NCI-H446 (cell line): ENCODE results near the gene POLD1.
"Not testable (repeated sequence)": the region's sequence is repeated elsewhere in the genome, so short reads cannot be mapped to it uniquely, and the experiment has no call there.

Experiments
- DNase-seq, 2 experiments: peaks; one replicate each; lab custom pipeline; 2025; lab: John Stamatoyannopoulos, UW

The POLD1 gene

DNA sequence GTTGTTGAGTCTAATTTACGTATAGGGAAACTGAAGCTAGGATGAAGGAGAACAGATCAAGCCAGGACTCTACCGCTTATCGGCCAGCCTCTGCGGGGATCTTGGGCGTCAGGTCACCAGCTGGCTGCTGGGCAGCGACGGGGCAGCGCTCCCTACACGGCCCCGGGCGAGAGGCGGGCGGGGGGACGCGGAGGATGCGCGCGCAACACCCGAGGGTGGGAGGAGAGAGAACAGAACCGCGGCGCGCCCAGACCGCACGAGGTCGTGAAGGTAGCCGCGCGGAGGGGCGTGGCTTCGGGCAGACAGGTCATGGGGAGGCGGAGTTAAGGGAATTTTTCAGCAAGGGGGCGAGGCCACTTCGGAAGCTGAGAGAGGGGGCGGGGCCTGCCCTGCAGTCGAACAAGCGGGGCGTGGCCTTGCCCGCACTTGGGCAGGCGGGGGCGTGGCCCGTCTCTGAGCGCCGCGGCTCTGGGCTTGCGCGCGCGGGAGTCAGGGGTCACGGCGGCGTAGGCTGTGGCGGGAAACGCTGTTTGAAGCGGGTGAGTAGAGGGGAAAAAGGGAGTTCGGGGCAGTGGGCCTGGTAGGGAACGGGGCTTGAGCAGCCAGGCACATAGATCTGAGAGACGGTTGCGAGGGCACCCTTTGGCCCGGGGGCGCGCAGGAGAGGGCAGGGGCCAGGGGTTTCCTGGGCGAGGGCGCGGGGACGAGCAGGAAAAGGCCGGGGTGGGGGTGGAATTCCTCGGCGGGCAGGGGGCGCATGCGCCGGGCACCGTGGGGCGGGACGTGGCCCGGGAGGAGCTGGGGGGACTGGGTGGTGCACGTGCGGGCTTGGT is at the start of gene POLD1:
Gene POLD1, plus strand, starts transcription at position 496 of the 833 bp plus-strand sequence. CDS start 14,505 bp downstream, outside the sequence.
- peak; percentile 90 to 98 for DNase-seq

GRCh38 chr19:50334741-50335421 is 49.3 kb upstream of the POLD1 start:
- DNase-seq: no peak

- DNase-seq: not testable (repeated sequence)
Measured at GRCh38 chr19:50337031-50337430, 47.1 kb upstream of the POLD1 start.

- no peak for DNase-seq
Measured at GRCh38 chr19:50340331-50340730, 43.8 kb upstream of the POLD1 start.

DNA sequence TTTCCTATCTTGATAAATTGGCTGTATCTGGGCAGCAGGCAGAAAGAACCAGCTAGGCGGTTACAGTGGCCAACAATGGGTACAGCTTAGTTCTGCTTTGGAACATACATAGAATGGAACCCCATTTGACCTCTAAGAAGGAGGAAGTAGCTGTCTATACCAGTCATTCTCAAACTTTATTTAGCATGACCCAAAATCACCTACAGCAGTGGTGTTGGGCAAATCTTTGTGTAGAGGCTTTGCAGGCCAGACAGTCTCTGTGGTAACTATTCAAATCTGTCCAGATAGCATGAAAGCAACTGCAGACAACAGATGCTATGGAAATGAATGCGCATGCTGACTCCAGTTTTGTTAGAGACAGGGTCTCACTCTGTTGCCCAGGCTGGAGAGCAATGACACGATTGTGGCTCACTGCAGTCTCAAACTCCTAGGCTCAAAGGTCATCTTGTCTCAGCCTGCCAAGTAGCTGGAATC is 43.0 kb upstream of the POLD1 start:
- DNase-seq: no peak

DNA sequence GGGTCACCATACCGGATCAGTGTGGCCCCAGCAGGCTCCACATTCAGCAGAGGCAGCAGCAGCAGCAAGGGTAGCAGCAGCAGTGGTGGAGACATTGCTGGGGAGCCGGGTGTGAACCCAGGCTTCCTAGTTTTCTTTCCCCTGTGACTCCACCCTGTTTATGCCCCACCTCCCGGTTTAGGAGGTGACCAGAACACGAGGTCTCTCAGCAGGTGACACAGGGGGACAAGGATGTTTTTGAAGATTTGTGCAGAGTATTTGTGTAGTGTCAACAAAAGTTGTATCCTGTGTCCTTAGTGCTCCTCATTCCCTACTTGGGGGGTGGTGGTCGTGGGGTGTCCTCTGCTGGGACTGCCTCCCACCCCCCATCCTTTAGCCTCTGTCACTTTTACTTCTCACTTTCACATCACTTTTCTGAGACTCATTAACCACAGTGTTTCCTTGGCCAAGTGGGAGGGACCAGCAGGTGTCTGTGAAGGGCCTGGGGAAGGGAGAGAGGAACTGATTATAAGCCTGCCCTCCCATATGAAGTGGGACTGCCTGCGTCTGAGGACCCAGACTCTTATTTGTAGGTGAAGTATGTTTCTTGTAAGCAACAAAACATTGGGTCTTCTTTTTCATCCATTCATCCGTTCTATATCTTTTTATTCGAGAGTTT is 39.4 kb upstream of the POLD1 start:
- no peak for DNase-seq

GRCh38 chr19:50347089-50347581 is 37.0 kb upstream of the POLD1 start:
- DNase-seq: not testable (repeated sequence)

DNA sequence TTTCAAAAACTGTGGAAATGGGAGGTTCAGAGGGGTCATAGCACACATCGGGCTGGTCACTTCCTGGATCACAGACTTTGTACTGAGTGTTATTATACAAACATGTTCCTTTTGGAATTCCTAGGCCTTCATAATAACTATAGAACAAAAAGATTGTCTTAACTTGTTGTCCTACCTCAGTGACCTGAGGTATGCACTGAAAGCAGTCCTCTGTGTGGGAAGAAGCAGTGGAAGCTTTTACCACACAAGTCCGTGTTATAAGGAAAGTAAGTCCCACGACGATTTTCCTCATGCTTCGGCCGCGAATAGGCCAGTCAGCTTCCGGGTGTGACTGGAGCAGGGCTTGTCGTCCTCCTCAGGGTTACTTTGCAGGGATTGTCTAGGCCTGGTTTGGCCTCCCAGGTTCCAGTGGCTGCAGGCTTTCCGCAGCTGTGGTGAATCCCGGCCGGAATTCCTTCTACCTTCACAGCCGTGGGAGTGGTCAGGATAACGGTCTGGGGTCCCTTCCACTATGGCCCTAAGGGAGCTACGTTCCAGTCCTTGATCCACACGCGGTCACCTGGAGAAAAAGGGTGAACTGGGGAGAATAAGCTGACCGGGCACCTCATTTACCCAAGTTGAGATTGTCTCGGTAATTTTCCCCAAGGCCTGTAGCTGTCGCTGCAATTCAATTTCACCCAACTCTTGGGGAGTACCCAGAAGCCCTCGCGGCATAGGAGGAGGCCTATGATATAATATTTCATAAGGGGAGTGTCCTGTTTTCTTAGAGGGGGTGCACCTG is 34.7 kb upstream of the POLD1 start:
- DNase-seq: no peak

GRCh38 chr19:50352242-50352641 is 31.9 kb upstream of the POLD1 start:
- no peak for DNase-seq

GRCh38 chr19:50353487-50353880 is 30.7 kb upstream of the POLD1 start:
- not testable (repeated sequence) for DNase-seq

DNA sequence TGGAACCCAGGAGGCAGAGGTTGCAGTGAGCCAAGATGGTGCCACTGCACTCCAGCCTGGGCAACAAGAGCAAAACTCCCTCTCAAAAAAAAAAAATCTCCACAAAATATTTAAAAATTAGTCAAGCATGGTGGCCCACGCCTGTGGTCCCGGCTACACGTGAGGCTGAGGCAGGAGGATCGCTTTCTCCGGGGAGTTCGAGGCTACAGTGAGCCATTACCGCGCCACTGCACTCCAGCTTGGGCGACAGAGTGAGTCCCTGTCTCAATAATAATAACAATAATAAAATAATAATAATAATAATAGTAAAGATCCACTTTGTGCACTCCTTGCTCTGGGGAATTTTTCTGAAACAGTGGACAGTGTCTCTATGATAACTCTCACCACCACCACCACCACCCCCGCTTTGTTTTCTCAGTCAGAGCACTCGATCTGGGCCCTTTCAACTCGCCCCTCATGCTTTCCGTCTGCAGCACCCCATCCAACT is 27.4 kb upstream of the POLD1 start:
- no peak for DNase-seq

- peak; percentile 69 to 83 for DNase-seq
Measured at GRCh38 chr19:50357178-50358100, 26.7 kb upstream of the POLD1 start.

GRCh38 chr19:50358483-50359327 is 25.4 kb upstream of the POLD1 start:
- peak in 1 of 2 experiments; percentile 84 for DNase-seq

DNA sequence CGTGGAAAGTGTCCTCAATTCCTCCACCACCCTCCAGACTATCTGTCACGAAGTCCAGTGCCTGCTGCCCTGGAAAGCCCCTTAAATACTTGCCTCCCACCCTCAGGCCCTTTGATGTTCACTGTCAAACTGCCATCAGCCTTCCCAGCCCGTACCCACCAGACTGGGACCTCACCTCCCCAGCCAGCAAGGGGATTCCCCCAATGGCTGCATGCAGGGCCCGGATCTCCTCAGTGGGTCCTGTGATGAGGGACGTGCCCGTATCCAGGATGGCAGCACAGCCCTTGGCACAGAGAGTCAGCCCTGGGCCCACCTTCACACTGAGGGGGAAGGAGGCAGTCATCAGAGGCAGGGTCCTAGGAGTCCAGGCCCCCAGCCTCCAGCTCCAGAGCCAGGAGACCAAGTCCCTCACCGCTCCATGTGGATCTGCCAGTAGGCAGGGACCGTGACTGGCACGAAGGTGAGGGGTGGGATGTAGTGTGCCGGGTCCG is 24.8 kb upstream of the POLD1 start:
- no peak for DNase-seq

- no peak for DNase-seq
Measured at GRCh38 chr19:50361290-50362029, 22.7 kb upstream of the POLD1 start.

DNA sequence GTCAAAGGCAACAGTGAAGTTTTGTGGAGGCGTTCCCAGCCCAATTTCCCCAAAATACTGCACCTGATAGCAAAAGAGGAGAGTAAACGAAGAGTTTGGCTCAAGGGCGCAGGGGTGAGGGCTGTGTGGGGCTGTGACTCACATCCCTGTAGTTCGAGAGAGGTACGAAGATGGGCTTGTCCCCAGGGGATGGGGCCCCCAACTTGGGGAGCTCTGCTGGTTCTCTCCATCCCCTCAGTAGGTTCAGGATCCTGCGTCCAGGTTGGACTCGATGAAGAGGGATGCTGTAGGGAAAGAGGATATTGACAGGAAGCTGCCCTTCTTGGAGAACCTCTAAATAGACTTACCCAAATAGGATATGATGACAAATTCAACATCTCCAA is 22.1 kb upstream of the POLD1 start:
- no peak for DNase-seq

GRCh38 chr19:50362656-50363424 is 21.3 kb upstream of the POLD1 start:
- no peak for DNase-seq
